HG03469 (cell line): Measurements from ENCODE around the gene TTLL8.

Source experiments
- ATAC-seq: cut with Tn5 transposase; IDR thresholded peaks from one replicate; pipeline ENCODE4 v1.9.1; 2021; ENCODE audit warnings: mild to moderate bottlenecking, moderate library complexity, moderate number of reproducible peaks; ENCODE audit not compliant: unreplicated experiment

The TTLL8 gene

DNA sequence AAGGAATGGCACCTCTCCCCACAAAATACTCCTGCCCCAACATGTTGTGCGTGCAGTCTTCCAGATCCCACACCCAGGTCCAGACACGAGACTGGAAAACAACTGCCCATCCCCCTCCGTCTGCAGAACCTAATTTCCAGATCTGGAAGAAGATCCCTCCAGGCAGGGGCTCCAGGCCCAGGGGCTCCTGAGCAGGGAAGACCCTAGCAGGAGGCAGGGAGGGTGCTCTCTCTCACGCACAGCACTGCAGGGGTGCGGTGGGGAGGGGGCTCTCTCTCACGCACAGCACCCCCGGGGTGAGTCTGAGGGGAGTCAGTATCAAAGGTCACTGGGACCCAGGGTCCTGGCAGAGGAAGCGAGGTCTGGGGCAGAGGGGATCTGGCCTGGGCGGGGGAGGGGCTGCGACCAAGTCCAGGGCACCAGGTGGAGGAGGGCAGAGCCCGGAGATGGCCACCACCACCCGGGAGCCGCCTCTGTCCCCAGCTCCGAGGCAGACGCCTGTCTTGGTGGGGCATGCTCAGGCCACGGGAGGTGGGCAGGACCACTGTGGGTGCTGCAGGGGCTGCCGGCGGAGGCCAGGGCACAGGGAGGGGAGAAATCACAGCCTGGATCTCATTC, 25.5 kb upstream of the TTLL8 start:
- no peak for ATAC-seq

DNA sequence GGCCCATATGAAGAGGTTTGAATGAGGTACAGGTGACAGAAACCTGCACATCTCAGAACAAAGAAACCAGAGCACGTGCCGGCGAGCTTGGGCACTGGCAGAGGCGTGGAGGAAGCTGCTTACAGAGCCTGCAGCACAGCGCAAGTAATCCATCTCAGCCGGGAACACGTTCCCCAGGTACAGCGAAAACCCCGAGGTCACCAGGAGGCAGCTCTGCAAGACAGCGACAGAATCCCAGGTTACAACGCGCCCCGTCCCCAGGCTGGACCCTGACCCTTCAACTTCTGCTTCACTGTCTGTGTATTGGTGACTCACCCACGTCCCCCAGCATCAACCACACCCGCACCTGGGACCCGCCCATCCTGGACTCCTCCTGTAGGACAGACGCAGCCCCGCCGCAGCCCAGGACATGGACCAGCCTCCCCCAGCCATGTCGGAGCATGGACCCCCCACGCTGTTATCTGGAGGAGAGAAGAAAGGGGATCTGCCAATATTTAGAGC, 24.9 kb upstream of the TTLL8 start:
- ATAC-seq: no peak

DNA sequence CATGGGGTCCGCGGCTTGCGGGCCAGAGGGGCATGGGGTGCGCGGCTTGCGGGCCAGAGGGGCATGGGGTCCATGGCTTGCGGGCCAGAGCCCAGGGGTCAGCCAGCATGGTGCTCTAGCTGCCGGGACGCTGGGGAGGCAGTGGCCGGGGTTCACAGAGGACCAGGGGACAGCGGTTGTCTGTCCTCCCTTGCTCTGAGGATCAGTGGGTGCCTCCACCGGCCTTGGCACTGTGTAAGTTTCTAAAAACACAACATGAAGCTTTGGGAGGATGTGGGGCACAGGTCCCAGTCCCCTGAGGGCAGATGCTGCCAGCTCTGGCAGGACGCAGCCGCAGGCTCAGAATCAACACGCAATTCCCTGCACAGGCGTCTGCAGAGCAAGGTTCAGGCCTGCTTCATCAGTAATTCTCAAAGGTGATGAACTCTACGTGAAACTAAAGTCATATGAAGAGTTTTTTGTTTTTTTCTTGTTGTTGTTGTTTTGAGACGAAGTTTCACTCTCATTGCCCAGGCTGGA, 24.2 kb upstream of the TTLL8 start:
- ATAC-seq: no peak

DNA sequence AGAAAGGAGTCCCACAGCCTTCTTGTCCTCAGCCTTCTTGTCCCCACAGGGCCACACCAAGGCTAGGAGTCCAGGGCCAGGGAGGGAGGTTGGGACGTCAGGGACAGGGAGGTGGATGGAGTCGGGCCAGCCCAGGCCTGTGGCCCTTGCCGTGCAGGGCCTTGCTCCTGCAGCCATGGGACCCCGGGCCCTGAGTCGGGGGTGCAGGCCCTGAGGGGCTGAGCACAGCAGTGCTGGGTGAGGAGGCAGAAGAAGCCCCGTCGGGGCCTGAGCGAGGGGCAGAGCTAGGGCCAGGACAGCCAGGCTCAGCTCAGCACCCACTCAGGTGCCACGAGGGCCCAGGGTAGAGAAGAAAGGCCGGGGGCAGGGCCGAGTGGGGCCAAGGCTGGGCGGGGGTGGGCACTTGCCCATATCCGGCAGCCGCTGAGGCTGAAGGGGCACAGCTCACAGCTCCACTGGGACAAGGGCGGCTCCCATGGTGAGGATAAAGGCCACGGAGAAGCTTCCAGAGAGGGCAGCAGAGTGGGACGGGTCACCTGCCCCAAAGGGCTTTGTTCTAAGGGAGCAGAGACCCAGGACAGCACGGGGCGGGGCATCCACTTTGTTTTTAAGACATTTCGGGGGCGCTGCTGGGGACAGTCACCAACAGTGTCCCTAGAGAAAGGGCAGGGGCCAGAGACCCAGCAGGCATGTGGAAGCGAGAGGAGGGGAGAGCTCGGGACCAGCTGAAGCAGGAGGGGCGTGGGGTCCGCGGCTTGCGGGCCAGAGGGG, 23.5 kb upstream of the TTLL8 start:
- ATAC-seq: no peak

DNA sequence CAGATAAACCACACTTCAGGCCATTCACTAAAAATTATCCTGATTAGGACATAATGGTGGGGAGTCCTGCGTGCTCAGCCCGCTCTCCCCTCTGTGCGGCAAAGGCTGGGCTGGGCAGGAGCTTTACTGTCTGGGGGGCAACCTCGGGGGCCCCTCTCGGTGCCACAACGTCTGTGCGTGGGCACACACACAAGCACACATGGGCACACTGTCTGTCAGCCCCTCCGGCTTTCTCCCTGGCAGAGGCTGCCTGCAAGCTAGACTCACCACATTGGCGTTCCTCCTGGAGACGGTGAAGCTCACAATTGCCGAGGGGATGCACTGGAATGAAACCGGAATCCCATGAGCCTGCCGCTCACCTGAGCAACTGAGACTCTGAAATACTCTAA, 22.0 kb upstream of the TTLL8 start:
- ATAC-seq: no peak

DNA sequence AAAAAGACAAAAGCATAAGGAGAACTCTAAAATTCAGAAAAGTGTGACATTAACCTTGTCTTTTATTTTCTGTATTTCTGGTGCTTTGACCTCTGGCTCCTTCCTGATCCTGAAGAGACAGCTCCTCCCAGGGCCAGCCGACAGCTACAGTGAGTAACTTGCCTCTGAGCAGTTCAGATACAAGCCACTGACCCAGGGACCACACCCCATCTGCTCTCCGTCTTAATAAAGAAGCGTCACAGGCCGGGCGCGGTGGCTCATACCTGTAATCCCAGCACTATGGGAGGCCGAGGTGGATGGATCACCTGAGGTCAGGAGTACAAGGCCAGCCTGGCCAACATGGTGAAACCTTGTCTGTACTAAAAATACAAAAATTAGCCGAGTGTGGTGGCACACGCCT, 20.7 kb upstream of the TTLL8 start:
- ATAC-seq: no peak

DNA sequence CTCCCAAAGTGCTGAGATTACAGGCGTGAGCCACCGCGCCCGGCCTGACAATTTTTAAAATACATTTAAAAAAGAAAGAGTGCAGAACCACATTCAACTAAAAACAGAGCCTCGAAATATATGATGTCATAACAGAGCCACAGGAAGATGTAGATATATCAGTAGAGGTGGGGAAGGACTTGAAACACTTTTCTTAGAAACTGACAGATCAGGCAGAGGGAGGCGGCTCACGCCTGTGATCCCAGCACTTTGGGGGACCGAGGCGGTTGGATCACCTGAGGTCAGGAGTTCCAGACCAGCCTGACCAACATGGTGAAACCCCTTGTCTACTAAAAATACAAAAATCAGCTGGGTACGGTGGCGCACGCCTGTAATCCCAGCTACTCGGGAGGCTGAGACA, 20.1 kb upstream of the TTLL8 start:
- no peak for ATAC-seq

DNA sequence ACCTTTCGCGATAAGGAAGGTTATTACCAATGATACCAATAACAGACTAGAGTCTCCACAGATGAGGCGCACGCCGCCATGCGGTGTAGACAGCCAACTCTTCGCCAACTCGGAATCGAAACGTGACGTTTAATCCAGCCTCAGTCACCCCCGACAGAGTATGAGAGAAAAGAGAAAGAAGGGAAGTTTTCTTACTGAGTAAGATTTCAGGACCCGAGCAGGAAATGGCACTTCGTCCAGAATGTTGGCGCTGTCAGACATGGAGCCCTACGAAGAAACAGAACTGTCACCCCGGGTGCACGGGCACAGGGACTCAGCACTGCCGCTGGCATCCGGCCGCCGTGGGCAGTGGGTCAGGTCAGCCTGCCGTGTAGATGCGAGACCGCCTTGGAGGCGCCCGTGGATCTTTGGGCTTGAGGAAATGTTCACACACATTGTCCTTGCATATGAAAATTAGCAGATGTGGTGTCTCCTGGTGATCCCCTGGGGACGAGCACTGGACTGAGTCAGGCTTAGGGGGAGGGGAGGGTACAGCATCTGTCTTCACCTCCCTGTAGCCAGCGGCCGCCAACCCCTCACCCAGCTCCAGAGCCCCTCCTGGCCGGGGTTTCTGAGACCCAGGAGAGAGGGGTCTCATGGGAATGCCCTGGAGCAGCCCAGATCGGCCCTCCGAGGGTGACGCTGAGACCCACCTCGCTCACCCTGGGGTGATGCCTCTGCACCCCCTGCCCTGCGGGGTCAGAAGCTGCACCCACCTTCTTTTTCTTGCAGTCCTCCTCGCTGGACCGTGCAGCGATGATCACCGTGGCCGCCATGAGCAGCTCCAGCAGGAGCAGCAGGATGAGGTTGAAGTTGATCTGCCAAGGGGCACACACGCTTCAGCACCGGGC, 18.8 kb upstream of the TTLL8 start:
- no peak for ATAC-seq

DNA sequence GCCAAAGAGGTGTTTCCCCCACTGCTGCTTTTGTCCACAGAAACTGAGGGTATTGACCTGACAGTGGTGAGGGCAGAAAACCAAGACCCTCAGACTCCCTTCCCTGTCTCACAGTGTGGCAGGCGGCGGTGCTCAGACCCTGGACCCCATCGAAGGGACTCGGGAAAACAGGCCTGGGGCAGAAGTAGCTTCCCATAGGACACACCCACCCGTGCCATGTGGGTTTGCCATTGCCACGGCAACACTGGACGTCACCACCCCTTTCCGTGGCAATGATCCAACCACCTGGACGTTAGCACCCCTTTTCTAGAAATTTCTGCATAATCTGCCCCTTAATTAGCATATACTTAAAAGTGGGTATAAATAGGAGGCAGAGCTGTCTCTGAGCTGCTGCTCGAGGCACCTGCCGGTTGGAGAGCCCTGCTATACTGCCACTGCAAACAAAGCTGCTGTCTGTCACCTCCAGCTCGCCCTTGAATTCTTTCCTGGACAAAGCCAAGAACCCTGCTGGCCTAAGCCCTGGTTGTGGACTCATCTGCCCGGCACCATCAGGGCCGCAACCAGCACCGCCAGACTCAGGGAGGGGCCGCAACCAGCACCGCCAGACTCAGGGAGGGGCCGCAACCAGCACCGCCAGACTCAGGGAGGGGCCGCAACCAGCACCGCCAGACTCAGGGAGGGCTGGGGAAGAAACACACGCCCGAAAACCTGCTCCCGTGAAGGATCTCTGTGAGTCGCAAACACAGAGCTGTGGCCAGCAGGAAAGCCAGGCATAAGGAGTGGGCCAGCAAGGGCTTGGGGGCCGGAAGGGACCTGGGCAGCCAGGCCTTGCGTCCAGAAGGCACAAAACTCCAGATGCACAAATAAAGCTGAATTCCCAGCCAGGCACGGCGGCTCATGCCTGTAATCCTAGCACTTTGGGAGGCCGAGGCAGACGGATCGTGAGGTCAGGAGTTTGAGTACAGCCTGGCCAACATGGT, 16.7 kb upstream of the TTLL8 start:
- ATAC-seq: no peak

DNA sequence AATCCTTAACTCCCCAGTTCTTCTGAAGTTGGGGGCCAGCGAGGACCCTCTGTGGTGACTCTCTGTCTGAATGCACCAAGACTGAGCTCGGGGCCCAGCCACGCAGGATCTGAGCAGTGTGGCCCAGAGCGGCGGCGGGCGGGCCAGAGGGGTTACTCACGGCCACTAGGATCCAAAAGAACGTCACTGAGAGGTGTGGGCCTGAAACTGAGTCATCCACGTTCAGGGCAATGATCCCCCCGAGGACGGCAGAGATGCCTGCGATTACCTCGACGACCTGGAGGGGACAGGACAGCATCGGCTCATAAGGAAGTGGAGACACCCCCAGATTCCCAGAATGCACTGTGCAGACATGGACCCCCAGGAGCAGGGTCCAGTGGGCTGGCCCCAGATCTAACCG, 16.0 kb upstream of the TTLL8 start:
- no peak for ATAC-seq

DNA sequence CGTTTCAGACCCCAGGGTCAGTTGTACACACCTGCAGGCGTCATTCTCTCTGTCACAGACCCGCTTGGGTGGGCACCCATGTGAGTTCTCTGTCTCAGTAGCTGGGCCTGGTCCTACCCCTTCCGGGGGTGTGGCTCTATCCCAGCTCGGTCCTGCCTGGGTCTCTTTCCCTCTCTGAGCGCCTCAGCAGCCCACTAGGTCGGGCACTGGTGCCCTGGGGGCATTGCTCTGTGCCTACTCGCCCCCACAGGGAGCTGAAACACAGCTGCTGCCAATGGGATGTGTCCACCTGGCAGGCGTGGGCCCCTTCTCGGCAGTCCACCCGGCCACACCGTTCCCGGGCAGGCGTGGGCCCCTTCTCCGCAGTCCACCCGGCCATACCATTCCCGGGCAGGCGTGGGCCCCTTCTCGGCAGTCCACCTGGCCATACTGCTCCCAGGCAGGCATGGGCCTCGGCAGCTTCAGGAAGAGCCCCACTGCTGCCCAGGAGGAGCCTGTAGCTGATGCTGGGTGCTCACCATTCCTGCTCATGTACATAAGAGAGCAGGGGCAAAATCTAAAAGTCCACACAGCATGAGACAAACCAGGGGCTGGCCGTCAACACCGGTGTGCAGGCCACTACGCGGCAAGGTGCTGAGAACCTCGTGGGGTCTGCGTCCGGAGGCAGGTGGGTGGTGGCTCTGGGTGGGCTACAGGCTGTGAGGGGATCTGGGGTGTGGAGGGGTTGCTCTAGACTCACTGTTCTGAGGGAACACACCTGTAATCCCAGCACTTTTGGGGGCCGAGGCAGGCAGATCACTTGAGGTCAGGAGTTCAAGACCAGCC, 14.8 kb upstream of the TTLL8 start:
- no peak for ATAC-seq

DNA sequence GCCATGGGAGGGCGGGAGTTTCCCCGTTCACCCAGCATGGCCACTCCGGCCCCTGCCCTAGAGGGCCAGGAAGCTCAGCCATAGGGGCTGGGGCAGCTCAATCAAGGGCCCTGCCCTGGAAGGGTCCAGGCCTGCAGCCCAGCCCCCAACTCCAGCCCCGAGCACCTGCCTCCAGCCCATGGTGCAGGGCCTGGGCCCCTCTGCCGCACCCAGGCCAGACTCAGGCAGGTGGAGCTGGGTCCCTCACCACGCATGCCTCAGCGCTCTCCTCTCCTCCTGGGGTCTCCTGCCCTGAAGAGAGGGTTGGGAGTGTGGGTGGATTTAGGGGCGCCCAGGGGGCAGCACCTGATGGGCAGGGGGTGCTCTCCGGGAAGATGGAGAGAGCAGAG, 14.1 kb upstream of the TTLL8 start:
- no peak for ATAC-seq

DNA sequence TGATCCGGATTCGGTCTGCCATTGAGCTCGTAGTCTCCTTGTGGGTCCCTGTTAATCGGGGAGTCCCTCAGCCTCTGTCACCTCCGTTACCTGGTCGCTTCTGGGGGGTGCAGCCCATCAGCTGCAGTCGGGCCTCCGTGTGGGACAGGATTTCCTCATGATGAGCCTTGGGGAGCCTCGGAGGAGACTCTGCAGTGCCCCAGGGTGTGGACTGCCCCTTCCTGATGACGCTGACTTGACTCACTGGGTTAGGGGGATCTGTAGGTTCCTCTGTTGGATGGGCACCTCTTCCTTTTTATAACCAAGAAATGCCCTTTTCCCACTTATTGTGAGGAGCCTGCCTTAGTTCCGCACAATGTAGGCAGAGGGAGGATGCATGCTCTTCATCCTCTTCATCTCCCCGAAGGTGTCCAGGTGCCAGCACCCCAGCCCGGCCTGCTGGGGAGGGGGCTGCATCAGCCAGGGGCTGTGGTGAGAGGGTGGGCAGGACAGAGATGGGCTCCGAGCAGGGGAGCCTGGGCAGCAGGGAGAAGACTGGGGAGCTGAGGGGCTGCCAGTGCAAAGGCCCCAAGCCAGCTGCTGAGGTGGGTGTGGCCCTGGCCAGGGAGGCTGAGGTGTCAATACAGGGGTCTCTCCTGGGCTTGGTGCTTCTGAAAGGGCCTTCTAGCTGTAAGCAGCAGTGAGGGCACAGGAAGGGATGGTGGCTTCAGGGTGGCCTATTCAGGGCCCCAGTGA, 13.5 kb upstream of the TTLL8 start:
- no peak for ATAC-seq

DNA sequence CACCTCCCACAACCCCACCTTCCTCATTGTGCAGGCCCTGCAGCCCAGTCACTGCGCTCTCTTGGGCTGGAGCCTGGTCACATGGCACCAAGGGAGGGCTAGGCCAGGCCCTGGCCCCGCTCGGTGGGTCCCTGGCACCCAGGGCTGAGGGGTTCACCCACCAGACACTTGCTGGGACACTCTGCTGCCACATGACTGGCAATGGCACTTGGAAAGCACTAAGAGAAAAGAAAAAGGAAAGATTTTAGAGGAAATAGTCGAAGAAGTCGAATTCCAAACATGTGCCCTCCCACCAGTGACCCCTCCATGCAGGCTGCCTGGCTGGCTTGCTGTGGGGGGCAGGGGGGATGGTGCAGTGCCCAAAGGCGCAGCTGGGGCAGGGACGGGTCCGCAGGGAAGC, 12.3 kb upstream of the TTLL8 start:
- ATAC-seq: no peak

DNA sequence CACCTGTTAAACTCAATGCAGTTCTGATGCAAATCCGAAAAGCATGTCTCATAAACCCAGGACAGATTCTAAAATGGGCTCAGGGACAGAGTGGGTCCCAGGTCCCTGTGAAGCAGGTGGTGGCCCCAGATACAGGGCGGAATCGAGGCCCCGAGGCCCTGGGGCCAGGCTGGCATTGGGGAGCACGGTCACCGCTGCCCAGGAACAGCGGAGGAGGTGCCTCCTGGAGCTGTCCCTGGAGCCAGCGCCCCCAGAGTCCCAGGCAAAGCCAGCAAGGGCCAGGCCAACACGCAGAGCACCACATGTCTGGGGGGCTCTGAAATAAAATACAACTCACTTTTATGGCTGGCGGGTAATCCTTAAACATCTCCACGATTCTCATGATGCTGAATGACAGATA, 10.0 kb upstream of the TTLL8 start:
- no peak for ATAC-seq

DNA sequence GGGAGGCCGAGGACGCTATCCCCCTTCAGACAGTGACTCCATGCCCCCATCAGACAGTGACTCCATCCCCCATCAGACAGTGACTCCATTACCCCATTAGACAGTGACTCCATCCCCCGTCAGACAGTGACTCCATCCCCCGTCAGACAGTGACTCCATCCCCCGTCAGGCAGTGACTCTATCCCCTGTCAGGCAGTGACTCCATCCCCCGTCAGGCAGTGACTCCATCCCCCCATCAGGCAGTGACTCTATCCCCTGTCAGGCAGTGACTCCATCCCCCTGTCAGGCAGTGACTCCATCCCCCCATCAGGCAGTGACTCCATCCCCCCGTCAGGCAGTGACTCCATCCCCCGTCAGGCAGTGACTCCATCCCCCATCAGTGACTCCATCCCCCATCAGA, 9.1 kb upstream of the TTLL8 start:
- no peak for ATAC-seq

DNA sequence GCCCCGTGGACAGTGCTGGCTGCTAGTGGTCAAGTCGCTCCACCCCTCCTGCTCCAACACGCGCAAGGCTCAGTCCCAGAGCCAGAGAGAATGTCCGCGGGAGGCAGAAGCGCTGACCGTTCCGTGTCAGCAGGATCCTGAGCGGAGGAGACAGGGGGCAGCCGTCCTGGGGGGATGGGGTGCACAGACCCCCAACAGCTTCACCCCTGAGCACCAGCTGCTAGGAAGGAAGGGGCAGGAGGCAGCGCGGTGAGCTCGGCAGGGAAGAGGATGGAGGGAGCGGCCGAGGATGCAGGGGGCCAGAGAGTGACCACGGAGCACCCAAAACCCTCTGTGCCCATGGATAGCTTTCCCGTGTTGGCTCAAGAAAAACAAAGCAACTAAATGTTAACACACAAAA, 6.4 kb upstream of the TTLL8 start:
- no peak for ATAC-seq

DNA sequence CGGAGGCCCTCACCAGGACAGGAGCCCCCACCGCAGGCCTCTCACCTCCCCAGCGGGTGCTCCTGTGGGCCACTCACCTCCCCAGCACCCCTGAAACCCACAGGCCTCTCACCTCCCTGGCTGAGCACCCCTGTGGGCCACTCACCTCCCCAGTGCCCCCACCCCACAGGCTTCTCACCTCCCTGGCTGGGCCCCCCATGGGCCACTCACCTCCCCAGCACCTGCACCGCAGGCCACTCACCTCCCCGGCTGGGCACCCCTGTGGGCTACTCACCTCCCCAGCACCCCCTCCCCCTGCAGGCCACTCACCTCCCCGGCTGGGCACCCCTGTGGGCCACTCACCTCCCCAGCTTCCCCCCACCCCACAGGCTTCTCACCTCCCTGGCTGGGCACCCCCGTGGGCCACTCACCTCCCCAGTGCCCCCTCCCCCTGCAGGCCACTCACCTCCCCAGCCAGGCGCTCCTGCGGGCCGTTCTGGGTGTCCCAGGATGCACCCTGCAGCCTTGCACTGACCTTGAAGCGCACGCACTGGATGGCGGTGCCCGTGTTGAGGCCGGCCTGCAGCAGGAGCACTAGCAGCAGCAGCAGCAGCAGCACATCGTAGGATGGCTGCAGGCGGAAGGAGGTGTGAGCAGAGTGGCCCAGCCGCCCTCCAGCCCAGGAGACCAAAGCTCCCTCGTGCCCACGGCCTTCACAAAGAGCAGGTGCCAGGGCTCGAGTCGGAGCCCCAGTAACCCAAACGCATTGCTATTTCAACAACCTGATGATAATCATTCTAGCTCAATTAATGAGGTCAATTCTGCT, 5.7 kb upstream of the TTLL8 start:
- no peak for ATAC-seq
